GM23338 (cell line): Measurements from ENCODE around the gene AOC1. TPM values are rescaled to one million over a fixed set of nuclear protein-coding genes. Genes with fewer than 3 reads are reported as not detected.
"Not testable (repeated sequence)": the region's sequence is repeated elsewhere in the genome, so short reads cannot be mapped to it uniquely, and the experiment has no call there.

Experiments used
- ATAC-seq: fragments of 200-7000 bp; cut with Tn5 transposase; 3 replicates; pipeline ENCODE4 v1.9.1; 2020
- DNase-seq: peaks from one replicate; pipeline ENCODE4 v3.0.0-alpha.2; 2015; ENCODE audit warnings: low spot score
- H2AFZ ChIP-seq: fragments of 200-600 bp; sonication (generic); 2 replicates; pipeline ENCODE4 v1.8.0; 2016; ENCODE audit warnings: antibody characterized with exemption, mild to moderate bottlenecking, moderate library complexity
- H3F3A ChIP-seq: fragments of 200-600 bp; sonication (generic); replicated peaks from 2 replicates; pipeline ENCODE4 v1.8.0; 2017; ENCODE audit warnings: antibody characterized with exemption, mixed run types, low read depth
- H3K27ac ChIP-seq: fragments of 200-600 bp; sonication (generic); 2 replicates; pipeline ENCODE4 v1.6.1; 2016; ENCODE audit warnings: low read depth
- H3K27me3 ChIP-seq: fragments of 200-600 bp; sonication (generic); 2 replicates; pipeline ENCODE4 v1.8.0; 2016; ENCODE audit warnings: mild to moderate bottlenecking, mixed run types, moderate library complexity; ENCODE audit not compliant: insufficient read depth
- H3K36me3 ChIP-seq: fragments of 200-600 bp; sonication (generic); 2 replicates; pipeline ENCODE4 v1.8.0; 2016; ENCODE audit warnings: mild to moderate bottlenecking; ENCODE audit not compliant: insufficient read depth
- H3K4me1 ChIP-seq: fragments of 200-600 bp; sonication (generic); 2 replicates; pipeline ENCODE4 v1.8.0; 2016; ENCODE audit warnings: mild to moderate bottlenecking, moderate library complexity; ENCODE audit not compliant: insufficient read depth
- H3K4me2 ChIP-seq: fragments of 200-600 bp; sonication (generic); 2 replicates; pipeline ENCODE4 v1.7.1; 2017; ENCODE audit warnings: mixed run types
- H3K4me3 ChIP-seq: fragments of 200-600 bp; sonication (generic); 2 replicates; pipeline ENCODE4 v1.6.1; 2016; ENCODE audit warnings: mixed run types
- H3K79me2 ChIP-seq: fragments of 200-600 bp; sonication (generic); replicated peaks from 2 replicates; pipeline ENCODE4 v1.8.0; 2017; ENCODE audit warnings: mild to moderate bottlenecking; ENCODE audit not compliant: insufficient read depth
- H3K9me2 ChIP-seq: fragments of 200-600 bp; sonication (generic); 2 replicates; pipeline ENCODE4 v1.8.0; 2017; ENCODE audit not compliant: insufficient read depth
- H4K20me1 ChIP-seq: fragments of 200-600 bp; sonication (generic); replicated peaks from 2 replicates; pipeline ENCODE4 v1.8.0; 2017; ENCODE audit warnings: mild to moderate bottlenecking; ENCODE audit not compliant: insufficient read depth
- H3K27ac Mint-ChIP-seq: 2 replicates; pipeline ENCODE4 v1.8.0; 2020; ENCODE audit warnings: inconsistent platforms, mild to moderate bottlenecking, moderate library complexity, mixed read lengths
- H3K27me3 Mint-ChIP-seq: 3 replicates; pipeline ENCODE4 v1.8.0; 2022; ENCODE audit warnings: low read depth, mild to moderate bottlenecking, moderate library complexity, mixed read lengths, inconsistent platforms; ENCODE audit not compliant: insufficient read depth, poor library complexity
- H3K36me3 Mint-ChIP-seq: 3 replicates; pipeline ENCODE4 v1.8.0; 2021; ENCODE audit warnings: low read depth, mild to moderate bottlenecking, inconsistent platforms, moderate library complexity, mixed read lengths
- H3K4me1 Mint-ChIP-seq: 3 replicates; pipeline ENCODE4 v1.8.0; 2020; ENCODE audit warnings: mild to moderate bottlenecking, inconsistent platforms, mixed read lengths
- H3K4me3 Mint-ChIP-seq: 3 replicates; pipeline ENCODE4 v1.8.0; 2021; ENCODE audit warnings: moderate library complexity, mild to moderate bottlenecking, inconsistent platforms, mixed read lengths
- H3K9me3 Mint-ChIP-seq: 3 replicates; pipeline ENCODE4 v1.8.0; 2020; ENCODE audit warnings: moderate library complexity, mild to moderate bottlenecking, inconsistent platforms, mixed read lengths
- CREB1 ChIP-seq: fragments of 250-450 bp; sonication (Bioruptor Pico); IDR thresholded peaks from 2 replicates; pipeline ENCODE4 v1.5.0; 2020; ENCODE audit warnings: low read depth, mild to moderate bottlenecking, moderate library complexity
- EZH2 ChIP-seq: fragments of 200-600 bp; sonication (generic); IDR thresholded peaks from one replicate; pipeline ENCODE4 v1.8.0; 2017; ENCODE audit warnings: antibody characterized with exemption, mild to moderate bottlenecking, low read depth; ENCODE audit not compliant: unreplicated experiment
- polyA plus RNA-seq: library from polyadenylated mRNA; unstranded; fragments of >200 nt; fragmentation: Nextera tagmentation; extraction: Ambion mirVana; gene quantifications from 2 replicates; pipeline ENCODE4 v1.2.1, GENCODE V29; 2016
- total RNA-seq: library from RNA; depleted of rRNA; stranded (reverse); fragments of >200 nt; shearing (Covaris generic); gene quantifications from 2 replicates; pipeline ENCODE4 v1.2.3, GENCODE V29; 2014
- TF ChIP-seq, protein P1 (sequence below), 2 experiments: fragments of 200-600 bp in 1 of 2; sonication (generic) in 1 of 2; conservative IDR thresholded peaks; 2 replicates each; pipeline versions ENCODE4 v1.5.1 to v1.6.1; 2016 to 2017; ENCODE audit warnings: antibody characterized with exemption in 2 of 2, low read depth in 2 of 2, mild to moderate bottlenecking in 2 of 2, moderate library complexity in 1 of 2
- TF ChIP-seq, protein P2 (sequence below): IDR thresholded peaks from 2 replicates; pipeline ENCODE4 v1.6.1; 2016; ENCODE audit warnings: antibody characterized with exemption

AOC1 gene
- total and polyA plus RNA-seq, 2 experiments from 2014 or later: not detected

DNA sequence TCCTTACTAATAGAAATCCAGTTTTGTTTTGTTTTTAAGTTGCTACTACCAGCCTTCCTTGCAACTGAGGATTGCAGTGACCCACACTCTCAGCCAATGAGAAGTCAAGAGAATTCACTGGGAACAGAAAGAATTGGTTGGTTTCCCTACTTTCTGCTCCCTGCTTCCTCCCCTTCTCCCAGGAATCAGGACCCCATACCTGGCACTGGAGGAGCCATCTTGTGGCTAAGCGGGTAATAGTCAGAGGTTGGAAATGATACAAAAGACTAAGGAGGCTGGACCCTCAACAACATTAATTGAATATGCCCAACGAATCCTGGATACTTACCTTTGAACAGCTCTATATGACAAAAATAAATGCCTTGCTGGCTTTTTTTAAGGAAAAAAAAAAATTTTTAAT, 45.5 kb upstream of the AOC1 start:
- peak; percentile 36 for DNase-seq
- no peak overlapping the region for H2AFZ ChIP-seq
- H3F3A ChIP-seq: no peaks in the 10 kb centered on the region
- H3K4me2 ChIP-seq: no peak overlapping the region
- H3K4me3 Mint-ChIP-seq: no peak overlapping the region
- no peaks in the 10 kb centered on the region for H3K36me3 ChIP-seq
- TF ChIP-seq, protein P1, sequence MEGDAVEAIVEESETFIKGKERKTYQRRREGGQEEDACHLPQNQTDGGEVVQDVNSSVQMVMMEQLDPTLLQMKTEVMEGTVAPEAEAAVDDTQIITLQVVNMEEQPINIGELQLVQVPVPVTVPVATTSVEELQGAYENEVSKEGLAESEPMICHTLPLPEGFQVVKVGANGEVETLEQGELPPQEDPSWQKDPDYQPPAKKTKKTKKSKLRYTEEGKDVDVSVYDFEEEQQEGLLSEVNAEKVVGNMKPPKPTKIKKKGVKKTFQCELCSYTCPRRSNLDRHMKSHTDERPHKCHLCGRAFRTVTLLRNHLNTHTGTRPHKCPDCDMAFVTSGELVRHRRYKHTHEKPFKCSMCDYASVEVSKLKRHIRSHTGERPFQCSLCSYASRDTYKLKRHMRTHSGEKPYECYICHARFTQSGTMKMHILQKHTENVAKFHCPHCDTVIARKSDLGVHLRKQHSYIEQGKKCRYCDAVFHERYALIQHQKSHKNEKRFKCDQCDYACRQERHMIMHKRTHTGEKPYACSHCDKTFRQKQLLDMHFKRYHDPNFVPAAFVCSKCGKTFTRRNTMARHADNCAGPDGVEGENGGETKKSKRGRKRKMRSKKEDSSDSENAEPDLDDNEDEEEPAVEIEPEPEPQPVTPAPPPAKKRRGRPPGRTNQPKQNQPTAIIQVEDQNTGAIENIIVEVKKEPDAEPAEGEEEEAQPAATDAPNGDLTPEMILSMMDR (conservative IDR thresholded peaks at IDR 0.05; ENCODE audit: low read depth in 2 of 2): peak; percentile 24 to 59; a peak in 3 of 4 replicates
- TF ChIP-seq CREB1 (CRISPR knock-in tag): no peak
- peaks cover 24% of the 10 kb centered on the region for H3K27me3 ChIP-seq
- peaks cover 3% of the 10 kb centered on the region; the same call in 1 of the 2 replicates for H4K20me1 ChIP-seq
- H3K27ac Mint-ChIP-seq: no peak overlapping the region
- H3K9me2 ChIP-seq: no peaks in the 10 kb centered on the region
- peaks cover 17% of the 10 kb centered on the region for H3K9me3 Mint-ChIP-seq
- no peaks in the 10 kb centered on the region for H3K4me1 ChIP-seq
- peaks cover 10% of the 10 kb centered on the region; the same call in 1 of the 3 replicates for H3K36me3 Mint-ChIP-seq
- H3K27me3 Mint-ChIP-seq: peaks cover 9% of the 10 kb centered on the region
- H3K4me1 Mint-ChIP-seq: peaks cover 3% of the 10 kb centered on the region; the same call in 2 of the 3 replicates
- no peaks in the 10 kb centered on the region for H3K79me2 ChIP-seq
- ATAC-seq: 0 out of 3 replicates have a peak, but pooled peaks have one; percentile 30
- no peak overlapping the region for H3K4me3 ChIP-seq
- no peak overlapping the region for H3K27ac ChIP-seq

DNA sequence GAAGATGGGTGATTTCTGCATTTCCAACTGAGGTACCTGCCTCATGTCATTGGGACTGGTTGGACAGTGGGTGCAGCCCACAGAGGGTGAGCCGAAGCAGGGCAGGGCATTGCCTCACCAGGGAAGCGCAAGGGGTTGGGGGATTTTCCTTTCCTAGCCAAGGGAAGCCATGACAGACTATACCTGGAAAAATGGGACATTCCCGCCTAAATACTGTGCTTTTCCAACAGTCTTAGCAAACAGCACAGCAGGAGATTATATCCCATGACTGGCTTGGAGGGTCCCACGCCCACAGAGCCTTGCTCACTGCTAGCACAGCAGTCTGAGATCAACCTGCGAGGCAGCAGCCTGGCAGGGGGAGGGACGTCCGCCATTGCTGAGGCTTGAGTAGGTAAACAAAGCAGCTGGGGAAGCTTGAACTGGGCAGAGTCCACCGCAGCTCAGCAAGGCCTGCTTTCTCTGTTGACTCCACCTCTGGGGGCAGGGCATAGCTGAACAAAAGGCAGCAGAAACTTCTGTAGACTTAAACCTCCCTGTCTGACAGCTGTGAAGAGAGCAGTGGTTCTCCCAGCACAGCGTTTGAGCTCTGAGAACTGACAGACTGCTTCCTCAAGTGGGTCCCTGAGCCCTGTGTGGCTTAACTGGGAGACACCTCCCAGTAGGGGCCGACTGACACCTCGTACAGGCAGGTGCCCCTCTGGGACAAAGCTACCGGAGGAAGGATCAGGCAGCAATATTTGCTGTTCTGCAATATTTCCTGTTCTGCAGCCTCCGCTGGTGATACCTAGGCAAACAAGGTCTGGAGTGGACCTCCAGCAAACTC, 44.5 kb upstream of the AOC1 start:
- H4K20me1 ChIP-seq, H2AFZ ChIP-seq, H3K36me3 ChIP-seq, H3K4me3 ChIP-seq, H3K27ac Mint-ChIP-seq, ATAC-seq, H3K79me2 ChIP-seq, DNase-seq, H3K27me3 Mint-ChIP-seq, H3K4me1 Mint-ChIP-seq, H3K4me1 ChIP-seq, H3K4me2 ChIP-seq, H3K9me2 ChIP-seq, H3K4me3 Mint-ChIP-seq, H3K27ac ChIP-seq, H3F3A ChIP-seq: not testable (repeated sequence)
- Mint-ChIP-seq H3K9me3 (peaks cover 17% of the 10 kb centered on the region), H3K36me3 (peaks cover 10% of the 10 kb centered on the region; the same call in 1 of the 3 replicates)
- H3K27me3 ChIP-seq: peaks cover 14% of the 10 kb centered on the region

DNA sequence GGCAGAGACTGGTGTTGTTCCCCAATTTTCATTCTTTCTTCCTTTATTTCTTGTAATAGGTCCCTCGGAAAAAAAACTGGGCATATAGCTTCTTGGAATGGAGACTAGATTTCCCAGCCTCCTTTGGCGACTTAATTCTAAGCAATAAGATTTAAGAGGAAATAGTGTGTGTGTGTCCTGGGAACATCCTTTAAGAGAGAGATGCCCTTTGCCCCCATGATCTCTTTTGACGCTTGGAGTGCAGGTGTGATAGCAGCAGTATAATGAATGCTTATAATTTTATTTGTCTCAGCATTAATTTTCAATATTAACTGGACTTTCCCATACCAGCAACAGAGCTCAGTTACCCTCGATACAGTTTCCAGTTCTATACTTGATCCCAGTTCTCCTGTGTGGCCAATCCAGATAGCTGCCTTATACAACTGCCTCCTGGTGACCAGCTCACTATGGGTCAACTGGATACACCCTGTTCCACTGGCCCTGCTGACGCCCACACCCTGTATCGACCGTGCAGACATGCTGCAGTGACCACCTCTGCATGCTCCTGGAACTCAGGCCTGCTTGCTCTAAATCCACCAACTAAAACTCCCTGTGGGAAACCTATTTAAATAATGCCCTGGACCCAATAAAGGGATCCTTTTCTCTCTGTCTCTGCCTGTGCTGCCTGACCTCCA, 37.9 kb upstream of the AOC1 start:
- Histone ChIP-seq H4K20me1 (no peaks in the 10 kb centered on the region; the same call in 1 of the 2 replicates), H3K4me1 (no peaks in the 10 kb centered on the region), H3K79me2 (no peaks in the 10 kb centered on the region), H3K27ac (no peak overlapping the region), H3K9me2 (no peaks in the 10 kb centered on the region), H3K36me3 (no peaks in the 10 kb centered on the region), H2AFZ (no peak overlapping the region), H3F3A (no peaks in the 10 kb centered on the region), H3K4me2 (no peak overlapping the region), H3K27me3 (no peaks in the 10 kb centered on the region), H3K4me3 (no peak overlapping the region)
- peaks cover 5% of the 10 kb centered on the region; the same call in 1 of the 3 replicates for H3K36me3 Mint-ChIP-seq
- H3K4me1 Mint-ChIP-seq: peaks cover 9% of the 10 kb centered on the region; the same call in 2 of the 3 replicates
- ATAC-seq (peak; percentile 52; the same call in 2 of the 3 replicates), DNase-seq (no peak)
- H3K9me3 Mint-ChIP-seq: peaks cover 5% of the 10 kb centered on the region; the same call in 1 of the 3 replicates
- no peak overlapping the region for H3K27ac Mint-ChIP-seq
- no peaks in the 10 kb centered on the region for H3K27me3 Mint-ChIP-seq
- no peak overlapping the region for H3K4me3 Mint-ChIP-seq
- TF ChIP-seq, protein P2, sequence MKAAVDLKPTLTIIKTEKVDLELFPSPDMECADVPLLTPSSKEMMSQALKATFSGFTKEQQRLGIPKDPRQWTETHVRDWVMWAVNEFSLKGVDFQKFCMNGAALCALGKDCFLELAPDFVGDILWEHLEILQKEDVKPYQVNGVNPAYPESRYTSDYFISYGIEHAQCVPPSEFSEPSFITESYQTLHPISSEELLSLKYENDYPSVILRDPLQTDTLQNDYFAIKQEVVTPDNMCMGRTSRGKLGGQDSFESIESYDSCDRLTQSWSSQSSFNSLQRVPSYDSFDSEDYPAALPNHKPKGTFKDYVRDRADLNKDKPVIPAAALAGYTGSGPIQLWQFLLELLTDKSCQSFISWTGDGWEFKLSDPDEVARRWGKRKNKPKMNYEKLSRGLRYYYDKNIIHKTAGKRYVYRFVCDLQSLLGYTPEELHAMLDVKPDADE: no peak
- TF ChIP-seq CREB1 (CRISPR knock-in tag) (no peak), EZH2 (no peak)
